ENCODE data around the gene EIF4EBP3.

GRCh38 chr5:140554454-140554853 is 7.0 kb downstream of the EIF4EBP3 start:
- no peak for TF ChIP-seq CTCF (IDR thresholded peaks at IDR 0.05 in 4 of 5, conservative IDR thresholded peaks at IDR 0.05 in 1 of 5)
- TF ChIP-seq POLR2A (IDR thresholded peaks at IDR 0.05) = no peak
